Measurements from ENCODE around the gene KLHL26. TPM values are rescaled to one million over a fixed set of nuclear protein-coding genes. Genes with fewer than 3 reads are reported as not detected.
A peak's percentile ranks its signal among the peaks of the same experiment; 100 is the strongest.

Gene KLHL26
- total and polyA plus RNA-seq, 9 of the 15 experiments (the other 6 are each of a cell fraction or from before 2014, with no cell fraction given) = 0.13 to 13.3 (median 1.4) TPM

DNA sequence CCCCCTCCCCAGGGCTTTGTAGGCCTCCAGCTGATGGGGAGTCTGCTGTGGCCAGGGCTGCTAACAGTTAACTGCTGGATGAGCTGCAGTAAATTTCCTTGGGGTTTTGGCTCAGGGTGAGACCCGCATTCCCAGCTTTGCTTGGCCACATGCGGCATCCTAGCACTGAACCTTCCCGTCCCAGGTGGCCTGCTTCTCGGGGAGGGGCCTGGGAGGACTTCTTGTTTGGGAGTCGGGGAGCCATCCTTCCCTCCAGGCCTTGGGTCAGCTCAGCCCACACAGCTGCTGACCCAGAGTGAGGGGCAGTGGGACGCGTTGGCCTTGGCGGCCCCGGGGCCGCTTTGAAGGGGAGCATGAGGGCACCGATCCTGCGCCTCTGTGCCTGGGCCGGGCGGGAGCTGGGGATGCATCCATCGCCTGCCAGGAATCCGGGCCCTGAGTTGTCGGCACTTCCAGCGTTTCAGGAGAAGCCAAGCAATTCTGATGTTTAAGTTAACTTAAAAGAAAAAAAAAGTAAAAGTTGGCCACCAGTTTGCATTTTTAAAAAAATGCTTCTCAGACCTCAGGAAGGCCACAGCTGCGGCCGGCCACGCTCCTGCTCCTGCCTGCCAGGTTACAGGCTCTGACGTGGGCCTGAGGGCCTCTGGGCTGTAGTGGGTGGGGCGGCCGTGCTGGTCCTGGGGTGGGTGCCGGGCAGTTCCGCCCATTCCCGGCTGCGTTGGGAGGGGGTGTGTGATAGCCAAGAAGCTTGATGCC, 74.3 kb downstream of the KLHL26 start:
- CTCF ChIA-PET (ENCODE audit: low intra/inter-chr PET ratio) = no interaction called here

DNA sequence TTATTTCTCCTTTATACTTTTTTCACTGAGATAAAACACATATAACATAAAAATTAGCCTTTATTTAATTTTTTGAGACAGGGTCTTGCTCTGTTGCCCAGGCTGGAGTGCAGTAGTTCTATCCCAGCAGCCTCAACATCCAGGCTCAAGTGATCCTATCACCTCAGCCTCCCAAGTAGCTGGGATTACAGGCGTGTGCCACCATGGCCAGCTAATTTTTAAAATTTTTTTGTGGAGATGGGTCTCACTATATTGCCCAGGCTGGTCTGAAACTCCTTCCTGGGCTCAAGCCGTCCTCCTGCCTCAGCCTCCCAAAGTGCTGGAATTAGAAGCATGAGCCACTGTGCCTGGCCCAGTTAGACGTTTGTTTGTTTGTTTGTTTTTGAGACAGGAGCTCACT, 75.1 kb downstream of the KLHL26 start:
- peaks cover 2% of the 10 kb centered on the region for H3K9me1 ChIP-seq (ENCODE audit: control insufficient read depth, insufficient read depth, low read length)
- H3K27ac ChIP-seq (ENCODE audit: extremely low read depth, low read depth, low read length) = no peak overlapping the region
- DNase-seq (ENCODE audit: extremely low read depth in 1 of 4, low spot score in 3 of 4) (no peak), FAIRE-seq (peak; percentile 42), ATAC-seq (no peak)
- BruUV-seq (replicated peaks) = no TSS peak
- H2AFZ ChIP-seq (ENCODE audit: low read depth, low read length) = no peak overlapping the region
- H3K9ac ChIP-seq (ENCODE audit: insufficient read depth in 1 of 2, low read depth in 2 of 2, low read length in 2 of 2) = no peak overlapping the region
- intact Hi-C loops (cut with micrococcal nuclease) (no loop called here), in situ Hi-C loops (cut with MboI) (no loop called here)
- ChIA-PET CTCF (ENCODE audit: low intra/inter-chr PET ratio) (no interaction called here), POLR2A (interaction anchor here (0.6 kb wide), 1 partner anchor 283 kb away, joined by 3 read pairs; no protein-coding TSS in a partner anchor)
- WGBS (ENCODE audit: insufficient coverage, low coverage, missing lambda C conversion rate) = 54% methylated on average over 3 of the region's 3 CpGs
- H4K20me1 ChIP-seq (replicated peaks; ENCODE audit: control insufficient read depth, insufficient read depth, low read length) = peaks cover 31% of the 10 kb centered on the region
- TF ChIP-seq, protein P1, sequence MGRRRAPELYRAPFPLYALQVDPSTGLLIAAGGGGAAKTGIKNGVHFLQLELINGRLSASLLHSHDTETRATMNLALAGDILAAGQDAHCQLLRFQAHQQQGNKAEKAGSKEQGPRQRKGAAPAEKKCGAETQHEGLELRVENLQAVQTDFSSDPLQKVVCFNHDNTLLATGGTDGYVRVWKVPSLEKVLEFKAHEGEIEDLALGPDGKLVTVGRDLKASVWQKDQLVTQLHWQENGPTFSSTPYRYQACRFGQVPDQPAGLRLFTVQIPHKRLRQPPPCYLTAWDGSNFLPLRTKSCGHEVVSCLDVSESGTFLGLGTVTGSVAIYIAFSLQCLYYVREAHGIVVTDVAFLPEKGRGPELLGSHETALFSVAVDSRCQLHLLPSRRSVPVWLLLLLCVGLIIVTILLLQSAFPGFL (CRISPR knock-in tag; IDR thresholded peaks at IDR 0.05) = no peak
- TF ChIP-seq FOXK2 (conservative IDR thresholded peaks at IDR 0.05 in 1 of 2, IDR thresholded peaks at IDR 0.05 in 1 of 2; ENCODE audit: low read depth in 2 of 2) = no peak
- TF ChIP-seq ZBTB17 (CRISPR knock-in tag; IDR thresholded peaks at IDR 0.05) = no peak
- peak; percentile 74 for TF ChIP-seq ZNF121 (CRISPR knock-in tag; conservative IDR thresholded peaks at IDR 0.05)
- TF ChIP-seq RBM14 (IDR thresholded peaks at IDR 0.05; ENCODE audit: borderline replicate concordance, insufficient read depth, low read depth, low read length) = no peak
- TF ChIP-seq TBP (optimal IDR thresholded peaks at IDR 0.05; ENCODE audit: low read depth, low read length) = no peak
- TF ChIP-seq, protein P2, sequence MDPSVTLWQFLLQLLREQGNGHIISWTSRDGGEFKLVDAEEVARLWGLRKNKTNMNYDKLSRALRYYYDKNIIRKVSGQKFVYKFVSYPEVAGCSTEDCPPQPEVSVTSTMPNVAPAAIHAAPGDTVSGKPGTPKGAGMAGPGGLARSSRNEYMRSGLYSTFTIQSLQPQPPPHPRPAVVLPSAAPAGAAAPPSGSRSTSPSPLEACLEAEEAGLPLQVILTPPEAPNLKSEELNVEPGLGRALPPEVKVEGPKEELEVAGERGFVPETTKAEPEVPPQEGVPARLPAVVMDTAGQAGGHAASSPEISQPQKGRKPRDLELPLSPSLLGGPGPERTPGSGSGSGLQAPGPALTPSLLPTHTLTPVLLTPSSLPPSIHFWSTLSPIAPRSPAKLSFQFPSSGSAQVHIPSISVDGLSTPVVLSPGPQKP (CRISPR knock-in tag; IDR thresholded peaks at IDR 0.05) = no peak
- H3K4me1 ChIP-seq (replicated peaks in 1 of 2; ENCODE audit: control insufficient read depth in 2 of 2, insufficient read depth in 2 of 2, low read length in 2 of 2) = peaks cover 0 to 35% of the 10 kb centered on the region in 2 experiments; a peak in 2 of 5 replicates
- no peaks in the 10 kb centered on the region for H3K27me3 ChIP-seq (ENCODE audit: control insufficient read depth in 2 of 2, insufficient read depth in 2 of 2, low read length in 2 of 2)
- H3K36me3 ChIP-seq (ENCODE audit: control insufficient read depth, insufficient read depth, low read length) = no peaks in the 10 kb centered on the region
- H3K4me3 ChIP-seq = no peak overlapping the region
- 0 out of 3 replicates have a peak, but pooled peaks cover 4% of the 10 kb centered on the region for H3K79me2 ChIP-seq (ENCODE audit: control insufficient read depth, insufficient read depth, low read length)
- no peak overlapping the region for H3K4me2 ChIP-seq (ENCODE audit: insufficient read depth, low read length)
- no peaks in the 10 kb centered on the region for H3K9me3 ChIP-seq (replicated peaks; ENCODE audit: control insufficient read depth, insufficient read depth, low read depth, low read length)

More for the DNA sequence above, 74.3 kb downstream of the KLHL26 start:
- DNase-seq (ENCODE audit: extremely low read depth in 1 of 4, low spot score in 3 of 4) (no peak), ATAC-seq (no peak), FAIRE-seq (no peak)
- intact Hi-C loops (cut with micrococcal nuclease) (no loop called here), in situ Hi-C loops (cut with MboI) (no loop called here)
- BruUV-seq (replicated peaks) = no TSS peak
- Histone ChIP-seq H2AFZ (ENCODE audit: low read depth, low read length) (no peak overlapping the region), H3K4me3 (no peak overlapping the region), H3K9me1 (ENCODE audit: control insufficient read depth, insufficient read depth, low read length) (no peaks in the 10 kb centered on the region), H3K36me3 (ENCODE audit: control insufficient read depth, insufficient read depth, low read length) (no peaks in the 10 kb centered on the region), H3K4me1 (replicated peaks in 1 of 2; ENCODE audit: control insufficient read depth in 2 of 2, insufficient read depth in 2 of 2, low read length in 2 of 2) (peaks cover 0 to 35% of the 10 kb centered on the region in 2 experiments; a peak in 2 of 5 replicates), H3K79me2 (ENCODE audit: control insufficient read depth, insufficient read depth, low read length) (0 out of 3 replicates have a peak, but pooled peaks cover 4% of the 10 kb centered on the region), H3K9me3 (replicated peaks; ENCODE audit: control insufficient read depth, insufficient read depth, low read depth, low read length) (no peaks in the 10 kb centered on the region), H3K27ac (ENCODE audit: extremely low read depth, low read depth, low read length) (no peak overlapping the region), H3K4me2 (ENCODE audit: insufficient read depth, low read length) (no peak overlapping the region), H4K20me1 (replicated peaks; ENCODE audit: control insufficient read depth, insufficient read depth, low read length) (peaks cover 31% of the 10 kb centered on the region), H3K9ac (ENCODE audit: insufficient read depth in 1 of 2, low read depth in 2 of 2, low read length in 2 of 2) (no peak overlapping the region; a peak in 1 of 4 replicates), H3K27me3 (ENCODE audit: control insufficient read depth in 2 of 2, insufficient read depth in 2 of 2, low read length in 2 of 2) (no peaks in the 10 kb centered on the region)
- no peak for TF ChIP-seq PHF20 (IDR thresholded peaks at IDR 0.05; ENCODE audit: partially characterized antibody)
- WGBS (ENCODE audit: insufficient coverage, low coverage, missing lambda C conversion rate) = 74% methylated on average over 23 of the region's 28 CpGs
- POLR2A ChIA-PET = no interaction called here
